ENCODE data around the gene DRP2.

DNA sequence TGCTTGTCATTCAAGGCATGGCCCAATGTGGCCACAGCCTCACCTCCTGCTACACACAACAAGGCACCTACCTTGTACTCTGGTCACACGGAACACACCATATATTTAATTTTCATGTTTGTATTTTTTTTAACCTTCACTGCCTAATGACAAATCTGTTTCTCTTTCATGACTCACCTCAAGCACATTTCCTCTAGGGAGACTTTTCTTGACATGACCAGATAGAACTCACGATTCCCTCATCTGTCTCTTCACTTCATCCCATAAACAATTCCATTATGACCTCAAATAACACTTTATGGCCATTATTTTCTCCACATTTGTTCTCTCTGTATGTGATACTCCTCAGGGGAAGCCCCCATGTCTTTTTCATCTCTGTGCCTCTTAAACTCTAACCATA lies 11.1 kb downstream of the DRP2 start:
- TF ChIP-seq, protein P1, sequence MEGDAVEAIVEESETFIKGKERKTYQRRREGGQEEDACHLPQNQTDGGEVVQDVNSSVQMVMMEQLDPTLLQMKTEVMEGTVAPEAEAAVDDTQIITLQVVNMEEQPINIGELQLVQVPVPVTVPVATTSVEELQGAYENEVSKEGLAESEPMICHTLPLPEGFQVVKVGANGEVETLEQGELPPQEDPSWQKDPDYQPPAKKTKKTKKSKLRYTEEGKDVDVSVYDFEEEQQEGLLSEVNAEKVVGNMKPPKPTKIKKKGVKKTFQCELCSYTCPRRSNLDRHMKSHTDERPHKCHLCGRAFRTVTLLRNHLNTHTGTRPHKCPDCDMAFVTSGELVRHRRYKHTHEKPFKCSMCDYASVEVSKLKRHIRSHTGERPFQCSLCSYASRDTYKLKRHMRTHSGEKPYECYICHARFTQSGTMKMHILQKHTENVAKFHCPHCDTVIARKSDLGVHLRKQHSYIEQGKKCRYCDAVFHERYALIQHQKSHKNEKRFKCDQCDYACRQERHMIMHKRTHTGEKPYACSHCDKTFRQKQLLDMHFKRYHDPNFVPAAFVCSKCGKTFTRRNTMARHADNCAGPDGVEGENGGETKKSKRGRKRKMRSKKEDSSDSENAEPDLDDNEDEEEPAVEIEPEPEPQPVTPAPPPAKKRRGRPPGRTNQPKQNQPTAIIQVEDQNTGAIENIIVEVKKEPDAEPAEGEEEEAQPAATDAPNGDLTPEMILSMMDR (conservative IDR thresholded peaks at IDR 0.05; ENCODE audit: low read depth, low read length): no peak
- TF ChIP-seq EZH2 (IDR thresholded peaks at IDR 0.05; ENCODE audit: borderline replicate concordance, low read depth, low read length, poor library complexity, severe bottlenecking): no peak
